GM21367 (cell line): ENCODE results near the gene ZNF576.
"Not testable (repeated sequence)": the region's sequence is repeated elsewhere in the genome, so short reads cannot be mapped to it uniquely, and the experiment has no call there.

ENCODE experiments used
- ATAC-seq: cut with Tn5 transposase; IDR thresholded peaks from one replicate; pipeline ENCODE4 v1.9.1; 2021; ENCODE audit not compliant: unreplicated experiment

The ZNF576 gene

GRCh38 chr19:43644181-43644580, 47.8 kb downstream of the ZNF576 start:
- ATAC-seq, result no peak

GRCh38 chr19:43648633-43649032, 52.2 kb downstream of the ZNF576 start:
- no peak for ATAC-seq

- ATAC-seq, result no peak
Measured at GRCh38 chr19:43649514-43649913, 53.1 kb downstream of the ZNF576 start.

GRCh38 chr19:43650276-43650675, 53.9 kb downstream of the ZNF576 start:
- ATAC-seq, result not testable (repeated sequence)
